Gastroesophageal sphincter (tissue), 4 donors: ENCODE measurements around the gene TBCE. TPM values are rescaled to one million over a fixed set of nuclear protein-coding genes. Genes with fewer than 3 reads are reported as not detected.

ENCODE experiments used
- ATAC-seq: fragments of 150-250 bp; one replicate; pipeline ENCODE4 v1.9.1; 2016; ENCODE audit warnings: mild to moderate bottlenecking, moderate library complexity
- H3K27ac ChIP-seq, 4 donors: fragments of 200-600 bp; sonication (generic) in 3 of 4; 1 replicate in 3 of 4; 2 replicates in 1 of 4; pipeline ENCODE4 v1.5.1; 2016 to 2019
- H3K27me3 ChIP-seq: fragments of 200-600 bp; sonication (generic); one replicate; pipeline ENCODE4 v1.5.1; 2019
- H3K36me3 ChIP-seq, 2 donors: fragments of 200-600 bp; sonication (generic); one replicate each; pipeline ENCODE4 v1.5.1; 2019; ENCODE audit warnings: control low read depth in 1 of 2
- H3K4me1 ChIP-seq, 3 donors: fragments of 200-600 bp; sonication (generic); 1 replicate in 2 of 3; 2 replicates in 1 of 3; pipeline ENCODE4 v1.5.1; 2016 to 2019; ENCODE audit warnings: control low read depth in 2 of 3
- H3K4me3 ChIP-seq, 2 donors: fragments of 200-600 bp; sonication (generic); one replicate each; pipeline ENCODE4 v1.5.1; 2019; ENCODE audit warnings: mild to moderate bottlenecking in 1 of 2, moderate library complexity in 1 of 2
- H3K9me3 ChIP-seq, 3 donors: fragments of 200-600 bp; sonication (generic); one replicate each; pipeline ENCODE4 v1.5.1; 2017 to 2019; ENCODE audit warnings: control low read depth in 2 of 3
- CTCF ChIP-seq, 4 experiments: fragments of 200-600 bp in 2 of 4; fragments of 450-650 bp in 2 of 4; sonication (generic) in 1 of 4; IDR thresholded peaks; one replicate each; pipeline ENCODE4 v1.5.1; 2017 to 2019; ENCODE audit warnings: antibody characterized with exemption in 4 of 4, mild to moderate bottlenecking in 2 of 4, moderate library complexity in 2 of 4
- EP300 ChIP-seq: sonication (generic); formaldehyde crosslinking; IDR thresholded peaks from one replicate; pipeline ENCODE4 v1.6.1; 2017; ENCODE audit warnings: antibody characterized with exemption, mild to moderate bottlenecking
- POLR2A ChIP-seq, 2 donors: fragments of 450-650 bp; IDR thresholded peaks; one replicate each; pipeline ENCODE4 v1.6.1; 2017; ENCODE audit warnings: antibody characterized with exemption in 2 of 2, mild to moderate bottlenecking in 2 of 2, moderate library complexity in 1 of 2
- POLR2AphosphoS5 ChIP-seq: sonication (generic); formaldehyde crosslinking; IDR thresholded peaks from one replicate; pipeline ENCODE4 v1.6.1; 2017; ENCODE audit warnings: antibody characterized with exemption
- WGBS, 2 donors: methylation state at CpG; one replicate each; pipeline ENCODE4 v1.1.5; 2018; ENCODE audit warnings: low coverage in 1 of 2; 5-methylcytosine and 5-hydroxymethylcytosine counted together
- total RNA-seq, 4 donors: library from RNA; depleted of rRNA; stranded (reverse); fragments of >200 nt; gene quantifications; one replicate each; pipeline ENCODE4 v1.1.0, GENCODE V29; 2016

TBCE gene
- total RNA-seq, 4 donors from 2014 or later, result 13.9 to 22.7 (median 15.4) TPM

- H3K27me3 ChIP-seq, result no peaks in the 10 kb centered on the region
- peaks cover 0 to 52% of the 10 kb centered on the region in 2 donors for H3K36me3 ChIP-seq
- no peak overlapping the region for H3K27ac ChIP-seq
- no peak overlapping the region for H3K4me3 ChIP-seq
- H3K4me1 ChIP-seq, result peaks cover 0 to 9% (median 0%) of the 10 kb centered on the region in 3 donors
- TF ChIP-seq POLR2A (IDR thresholded peaks at IDR 0.05) (no peak), EP300 (no peak), CTCF (IDR thresholded peaks at IDR 0.05) (no peak), POLR2AphosphoS5 (no peak)
- WGBS, 2 donors, result 72 to 74% methylated on average over 6 of the region's 6 CpGs
- no peaks in the 10 kb centered on the region for H3K9me3 ChIP-seq
- no peak for ATAC-seq
Measured at GRCh38 chr1:235470741-235471439, 103.7 kb downstream of the TBCE start.

GRCh38 chr1:235473806-235474205, 106.6 kb downstream of the TBCE start:
- no peak overlapping the region for H3K27ac ChIP-seq
- H3K4me3 ChIP-seq, result no peak overlapping the region
- TF ChIP-seq EP300, result no peak
- TF ChIP-seq POLR2A (IDR thresholded peaks at IDR 0.05), result no peak
- no peak for TF ChIP-seq CTCF (IDR thresholded peaks at IDR 0.05)
- no peak for TF ChIP-seq POLR2AphosphoS5
- H3K36me3 ChIP-seq, result peaks cover 0 to 72% of the 10 kb centered on the region in 2 donors
- no peaks in the 10 kb centered on the region for H3K9me3 ChIP-seq
- no peak for ATAC-seq
- no peaks in the 10 kb centered on the region for H3K4me1 ChIP-seq
- no peaks in the 10 kb centered on the region for H3K27me3 ChIP-seq
- WGBS, 2 donors, result 63 to 69% methylated on average over 1 of the region's 1 CpG

GRCh38 chr1:235483090-235483489, 115.9 kb downstream of the TBCE start:
- Histone ChIP-seq H3K27ac (no peak overlapping the region), H3K27me3 (no peaks in the 10 kb centered on the region), H3K9me3 (no peaks in the 10 kb centered on the region), H3K4me3 (no peak overlapping the region), H3K4me1 (no peaks in the 10 kb centered on the region), H3K36me3 (peaks cover 6 to 83% of the 10 kb centered on the region in 2 donors)
- 96 to 97% methylated on average over 3 to 5 of the region's 5 CpGs for WGBS, 2 donors
- no peak for ATAC-seq
- TF ChIP-seq POLR2A (IDR thresholded peaks at IDR 0.05) (no peak), POLR2AphosphoS5 (no peak)

GRCh38 chr1:235485558-235485957, 118.3 kb downstream of the TBCE start:
- Histone ChIP-seq H3K9me3 (no peaks in the 10 kb centered on the region), H3K4me1 (no peaks in the 10 kb centered on the region), H3K27me3 (no peaks in the 10 kb centered on the region), H3K27ac (no peak overlapping the region), H3K4me3 (no peak overlapping the region), H3K36me3 (peaks cover 3 to 78% of the 10 kb centered on the region in 2 donors)
- TF ChIP-seq POLR2AphosphoS5 (no peak), EP300 (no peak), CTCF (IDR thresholded peaks at IDR 0.05) (no peak), POLR2A (IDR thresholded peaks at IDR 0.05) (no peak)
- no peak for ATAC-seq
- WGBS, 2 donors, result 67 to 100% methylated on average over 1 to 2 of the region's 2 CpGs

GRCh38 chr1:235486321-235486720, 119.1 kb downstream of the TBCE start:
- TF ChIP-seq POLR2AphosphoS5 (no peak), CTCF (IDR thresholded peaks at IDR 0.05) (no peak), POLR2A (IDR thresholded peaks at IDR 0.05) (no peak)
- Histone ChIP-seq H3K4me3 (no peak overlapping the region), H3K36me3 (peaks cover 3 to 77% of the 10 kb centered on the region in 2 donors), H3K9me3 (no peaks in the 10 kb centered on the region), H3K4me1 (peaks cover 0 to 2% (median 0%) of the 10 kb centered on the region in 3 donors), H3K27me3 (no peaks in the 10 kb centered on the region), H3K27ac (no peak overlapping the region)
- ATAC-seq, result no peak
- 62 to 82% methylated on average over 5 of the region's 5 CpGs for WGBS, 2 donors
